Neural progenitor cell (in vitro differentiated cells): ENCODE results near the gene PARVG.

ENCODE experiments used
- CTCF ChIP-seq: fragments of 200-600 bp; sonication (generic); IDR thresholded peaks from 2 replicates; pipeline ENCODE4 v1.5.1; 2017; ENCODE audit warnings: antibody characterized with exemption, mild to moderate bottlenecking
- EZH2 ChIP-seq: fragments of 200-600 bp; sonication (generic); IDR thresholded peaks from 2 replicates; pipeline ENCODE4 v1.6.1; 2017; ENCODE audit warnings: antibody characterized with exemption, mild to moderate bottlenecking, moderate library complexity
- EZH2phosphoT487 ChIP-seq: fragments of 200-600 bp; sonication (generic); IDR thresholded peaks from 2 replicates; pipeline ENCODE4 v1.6.1; 2017; ENCODE audit warnings: antibody characterized with exemption

GRCh38 chr22:44143579-44143978 lies 37.1 kb upstream of the PARVG start:
- TF ChIP-seq CTCF, result no peak
- no peak for TF ChIP-seq EZH2
- TF ChIP-seq EZH2phosphoT487, result no peak
